GM12892 (cell line): ENCODE data around the gene SMIM45.

Experiments used
- POLR2A ChIP-seq: IDR thresholded peaks from 2 replicates; pipeline ENCODE4 v1.6.1; 2011; ENCODE audit warnings: low read depth, low read length, control low read depth
- POLR2AphosphoS5 ChIP-seq: IDR thresholded peaks from 2 replicates; pipeline ENCODE4 v1.6.1; 2011; ENCODE audit warnings: low read depth, low read length, control low read depth

DNA sequence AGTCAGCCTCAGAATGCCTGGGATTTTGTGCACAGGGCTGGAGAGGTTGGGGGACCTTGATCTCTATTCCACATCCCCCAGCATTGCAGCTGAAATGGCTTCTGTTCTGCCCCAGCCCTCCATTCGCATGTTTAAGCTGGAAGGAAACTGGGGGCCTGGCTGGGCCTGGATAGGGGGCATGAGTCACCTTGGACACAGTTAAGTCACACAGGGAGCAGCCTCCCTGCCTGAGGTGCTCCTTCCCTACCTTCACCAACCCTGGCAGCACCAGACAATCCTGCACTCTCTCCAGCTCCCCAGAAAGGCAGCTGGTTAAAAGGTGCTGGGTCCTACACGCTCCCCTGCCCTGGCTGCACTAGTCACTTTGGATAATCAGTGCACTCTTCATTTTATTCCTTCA lies 763 bp downstream of the SMIM45 start:
- TF ChIP-seq POLR2AphosphoS5, result no peak
- TF ChIP-seq POLR2A, result no peak
